Measurements from ENCODE around the gene DUSP1.

GRCh38 chr5:172802112-172802511, 31.1 kb upstream of the DUSP1 start:
- TF ChIP-seq CTCF (IDR thresholded peaks at IDR 0.05) (no peak), EZH2 (IDR thresholded peaks at IDR 0.05) (no peak)

All from neural progenitor cell (in vitro differentiated cells).